HL-60 (cell line): ENCODE data around the gene FAM184B.

Experiments
- DNase-seq, 2 experiments: peaks; one replicate each; pipeline ENCODE4 v3.0.0-alpha.2; 2010 to 2020; ENCODE audit warnings: low read depth in 1 of 2, low spot score in 1 of 2
- H3K27ac ChIP-seq: fragments of 250-450 bp; sonication (Bioruptor Pico); replicated peaks from 2 replicates; pipeline ENCODE4 v1.5.1; 2020; ENCODE audit warnings: mild to moderate bottlenecking, moderate library complexity
- H3K27me3 ChIP-seq: fragments of 250-450 bp; sonication (Bioruptor Pico); 2 replicates; pipeline ENCODE4 v1.5.1; 2021; ENCODE audit warnings: mild to moderate bottlenecking, moderate library complexity; ENCODE audit not compliant: insufficient read depth, poor library complexity, severe bottlenecking
- H3K4me3 ChIP-seq: replicated peaks from 2 replicates; pipeline ENCODE4 v1.5.1; 2011; ENCODE audit warnings: mild to moderate bottlenecking, control low read depth, low read length; ENCODE audit not compliant: insufficient read depth
- GABPA ChIP-seq: IDR thresholded peaks from 2 replicates; pipeline ENCODE4 v1.6.1; 2012; ENCODE audit warnings: low read depth
- POLR2AphosphoS5 ChIP-seq: IDR thresholded peaks from 2 replicates; pipeline ENCODE4 v1.6.1; 2012; ENCODE audit warnings: low read depth
- SPI1 ChIP-seq: IDR thresholded peaks from 2 replicates; pipeline ENCODE4 v1.6.1; 2012; ENCODE audit warnings: low read depth, mild to moderate bottlenecking, borderline replicate concordance
- long read RNA-seq: library from polyadenylated mRNA; unstranded; transcript quantifications from one replicate; pipeline ENCODE4 v2.0.0, GENCODE V29; 2020
- TF ChIP-seq, protein P1 (sequence below): IDR thresholded peaks from 2 replicates; pipeline ENCODE4 v1.6.1; 2012; ENCODE audit warnings: low read depth; ENCODE audit not compliant: insufficient replicate concordance
- TF ChIP-seq, protein P2 (sequence below): IDR thresholded peaks from one replicate; pipeline ENCODE4 v1.5.1; 2011; ENCODE audit warnings: low read length, control low read depth, inconsistent platforms; ENCODE audit not compliant: insufficient read depth

The FAM184B gene
- long read RNA-seq, partial matches to known transcripts, result 0 of 31 reads
- long read RNA-seq, other reads (novel, unspliced or antisense), result 31 of 31 reads

DNA sequence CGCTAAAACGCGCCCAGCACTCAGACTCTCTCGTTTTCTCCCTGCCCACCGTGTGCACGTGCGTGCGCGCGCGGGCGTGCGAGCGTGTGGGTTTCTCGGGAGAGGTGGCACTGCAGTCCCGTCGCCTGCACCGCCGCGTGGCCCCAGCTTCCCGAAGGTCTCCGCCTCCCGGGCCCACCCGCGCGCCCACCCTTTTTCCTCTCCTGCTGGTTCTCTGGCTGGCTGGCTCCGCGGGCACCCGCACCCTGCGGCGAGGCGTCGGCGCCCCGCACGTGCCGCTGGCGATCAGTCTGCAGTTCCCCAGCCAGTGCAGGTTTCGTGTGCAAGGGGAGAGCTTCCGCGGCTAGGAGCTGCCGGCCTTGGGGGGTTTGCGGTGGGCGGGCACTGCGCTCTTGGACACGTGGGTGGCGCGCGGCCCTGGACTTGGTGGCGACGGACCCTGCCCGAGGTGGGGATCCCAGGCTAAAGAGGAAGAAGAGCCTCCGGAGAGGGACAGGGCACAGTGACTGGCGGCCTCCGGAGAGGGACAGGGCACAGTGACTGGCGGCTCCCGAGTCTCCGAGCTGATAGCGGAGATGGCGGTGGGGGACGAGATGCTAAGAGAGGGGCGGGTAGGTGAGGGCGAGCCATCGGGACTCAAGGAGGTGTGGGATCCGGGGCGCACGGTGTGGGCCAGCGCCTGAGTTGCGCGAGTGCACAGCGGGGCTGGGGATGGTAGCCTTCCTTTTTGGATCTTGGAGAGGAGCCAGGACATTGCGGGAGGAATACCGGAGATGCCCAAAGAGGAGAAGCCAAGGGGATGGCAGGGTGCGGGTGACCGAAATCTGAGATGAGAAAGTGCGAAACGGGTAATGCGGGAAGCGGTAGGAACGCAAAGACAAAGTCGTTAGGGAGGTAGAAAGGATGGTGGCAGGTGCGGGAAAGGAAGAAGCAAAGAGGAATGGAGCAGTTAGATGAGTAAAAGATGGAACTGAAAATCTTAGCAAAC, at the start of gene FAM184B:
TSS of gene FAM184B (minus strand) at position 322 of the 988 bp plus-strand sequence. CDS start 322 bp downstream, outside the sequence.
- no peak for DNase-seq
- Histone ChIP-seq H3K27ac (no peak within 1 kb of the TSS), H3K27me3 (peaks cover 24% of the 10 kb centered on the region), H3K4me3 (peak within 1 kb of the TSS; percentile 10)
- no peak for TF ChIP-seq GABPA
- TF ChIP-seq SPI1, result no peak
- TF ChIP-seq POLR2AphosphoS5, result no peak
- TF ChIP-seq, protein P1, sequence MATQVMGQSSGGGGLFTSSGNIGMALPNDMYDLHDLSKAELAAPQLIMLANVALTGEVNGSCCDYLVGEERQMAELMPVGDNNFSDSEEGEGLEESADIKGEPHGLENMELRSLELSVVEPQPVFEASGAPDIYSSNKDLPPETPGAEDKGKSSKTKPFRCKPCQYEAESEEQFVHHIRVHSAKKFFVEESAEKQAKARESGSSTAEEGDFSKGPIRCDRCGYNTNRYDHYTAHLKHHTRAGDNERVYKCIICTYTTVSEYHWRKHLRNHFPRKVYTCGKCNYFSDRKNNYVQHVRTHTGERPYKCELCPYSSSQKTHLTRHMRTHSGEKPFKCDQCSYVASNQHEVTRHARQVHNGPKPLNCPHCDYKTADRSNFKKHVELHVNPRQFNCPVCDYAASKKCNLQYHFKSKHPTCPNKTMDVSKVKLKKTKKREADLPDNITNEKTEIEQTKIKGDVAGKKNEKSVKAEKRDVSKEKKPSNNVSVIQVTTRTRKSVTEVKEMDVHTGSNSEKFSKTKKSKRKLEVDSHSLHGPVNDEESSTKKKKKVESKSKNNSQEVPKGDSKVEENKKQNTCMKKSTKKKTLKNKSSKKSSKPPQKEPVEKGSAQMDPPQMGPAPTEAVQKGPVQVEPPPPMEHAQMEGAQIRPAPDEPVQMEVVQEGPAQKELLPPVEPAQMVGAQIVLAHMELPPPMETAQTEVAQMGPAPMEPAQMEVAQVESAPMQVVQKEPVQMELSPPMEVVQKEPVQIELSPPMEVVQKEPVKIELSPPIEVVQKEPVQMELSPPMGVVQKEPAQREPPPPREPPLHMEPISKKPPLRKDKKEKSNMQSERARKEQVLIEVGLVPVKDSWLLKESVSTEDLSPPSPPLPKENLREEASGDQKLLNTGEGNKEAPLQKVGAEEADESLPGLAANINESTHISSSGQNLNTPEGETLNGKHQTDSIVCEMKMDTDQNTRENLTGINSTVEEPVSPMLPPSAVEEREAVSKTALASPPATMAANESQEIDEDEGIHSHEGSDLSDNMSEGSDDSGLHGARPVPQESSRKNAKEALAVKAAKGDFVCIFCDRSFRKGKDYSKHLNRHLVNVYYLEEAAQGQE, result no peak
- TF ChIP-seq, protein P2, sequence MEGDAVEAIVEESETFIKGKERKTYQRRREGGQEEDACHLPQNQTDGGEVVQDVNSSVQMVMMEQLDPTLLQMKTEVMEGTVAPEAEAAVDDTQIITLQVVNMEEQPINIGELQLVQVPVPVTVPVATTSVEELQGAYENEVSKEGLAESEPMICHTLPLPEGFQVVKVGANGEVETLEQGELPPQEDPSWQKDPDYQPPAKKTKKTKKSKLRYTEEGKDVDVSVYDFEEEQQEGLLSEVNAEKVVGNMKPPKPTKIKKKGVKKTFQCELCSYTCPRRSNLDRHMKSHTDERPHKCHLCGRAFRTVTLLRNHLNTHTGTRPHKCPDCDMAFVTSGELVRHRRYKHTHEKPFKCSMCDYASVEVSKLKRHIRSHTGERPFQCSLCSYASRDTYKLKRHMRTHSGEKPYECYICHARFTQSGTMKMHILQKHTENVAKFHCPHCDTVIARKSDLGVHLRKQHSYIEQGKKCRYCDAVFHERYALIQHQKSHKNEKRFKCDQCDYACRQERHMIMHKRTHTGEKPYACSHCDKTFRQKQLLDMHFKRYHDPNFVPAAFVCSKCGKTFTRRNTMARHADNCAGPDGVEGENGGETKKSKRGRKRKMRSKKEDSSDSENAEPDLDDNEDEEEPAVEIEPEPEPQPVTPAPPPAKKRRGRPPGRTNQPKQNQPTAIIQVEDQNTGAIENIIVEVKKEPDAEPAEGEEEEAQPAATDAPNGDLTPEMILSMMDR, result no peak

DNA sequence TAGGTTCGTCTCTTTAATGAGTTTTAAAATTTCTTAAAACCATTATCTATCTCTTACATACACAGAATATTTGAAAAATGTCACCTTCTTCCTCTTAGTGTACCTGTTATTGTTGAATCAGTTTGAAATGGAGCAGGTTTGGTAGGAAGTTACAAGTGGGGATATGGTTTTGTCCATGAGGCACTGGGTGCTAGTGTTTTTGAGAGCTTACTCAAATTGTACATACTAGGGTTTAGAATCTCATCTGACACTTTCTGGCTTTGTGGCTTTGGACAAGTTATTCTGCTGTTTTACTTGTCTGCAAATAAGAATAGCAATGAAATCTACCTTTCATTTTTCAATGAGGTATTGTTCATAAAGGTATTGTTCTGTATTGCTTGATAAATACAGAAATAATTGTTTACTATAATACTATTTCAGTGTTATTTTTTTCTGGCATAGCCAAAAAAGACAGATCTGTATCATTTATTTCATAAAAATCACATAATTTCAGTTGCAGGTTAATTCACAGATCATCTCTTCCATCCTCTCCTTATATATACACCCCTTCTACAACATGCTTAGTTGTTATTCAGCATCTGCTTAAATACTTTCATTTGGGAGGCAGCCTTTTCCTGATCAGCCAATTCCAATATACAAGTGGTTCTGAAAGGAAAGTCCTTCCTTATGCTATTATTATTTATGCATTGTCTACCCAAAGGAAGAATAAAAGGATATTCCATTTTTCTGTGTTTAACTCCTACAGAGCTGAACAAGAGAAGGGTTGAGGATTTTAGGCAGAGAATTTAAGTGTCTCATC, 42.6 kb upstream of the FAM184B start:
- TF ChIP-seq POLR2AphosphoS5, result no peak
- TF ChIP-seq, protein P2, result no peak
- TF ChIP-seq, protein P1, result no peak
- no peaks in the 10 kb centered on the region for H3K27me3 ChIP-seq
- DNase-seq, result no peak
- no peak overlapping the region for H3K4me3 ChIP-seq
- H3K27ac ChIP-seq, result no peak overlapping the region

DNA sequence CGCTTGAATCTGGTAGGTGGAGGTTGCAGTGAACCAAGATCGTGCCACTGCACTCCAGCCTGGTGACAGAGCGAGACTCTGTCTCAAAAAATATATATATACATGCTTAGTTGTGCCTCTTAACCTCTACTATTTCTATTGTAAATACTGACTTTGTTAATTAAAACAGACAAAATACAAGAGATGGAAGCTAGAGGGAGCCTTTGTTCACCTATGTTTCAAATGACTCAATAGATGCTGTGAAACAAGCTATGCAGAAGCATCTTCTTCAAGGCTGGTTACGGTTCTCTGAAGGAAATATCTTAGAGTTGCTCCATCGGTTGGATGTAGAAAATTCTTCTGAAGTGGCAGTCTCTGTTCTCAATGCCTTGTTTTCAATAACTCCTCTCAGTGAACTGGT, 35.6 kb upstream of the FAM184B start:
- H3K4me3 ChIP-seq, result no peak overlapping the region
- peak in 1 of 2 experiments; percentile 10 for DNase-seq
- no peaks in the 10 kb centered on the region for H3K27me3 ChIP-seq
- TF ChIP-seq GABPA (no peak), POLR2AphosphoS5 (no peak), SPI1 (no peak)
- TF ChIP-seq, protein P2, result peak; percentile 26
- TF ChIP-seq, protein P1, result no peak
- H3K27ac ChIP-seq, result no peak overlapping the region
